ENCODE measurements around the gene OTOP2. TPM values are rescaled to one million over a fixed set of nuclear protein-coding genes. Genes with fewer than 3 reads are reported as not detected.

The OTOP2 gene
- total and polyA plus RNA-seq, 10 of the 15 experiments (the other 5 are each of a cell fraction or from before 2014, with no cell fraction given): not detected

- DNase-seq (ENCODE audit: low read depth, low spot score): no peak
Measured at GRCh38 chr17:74903034-74903433, 21.0 kb upstream of the OTOP2 start.

More at GRCh38 chr17:74903034-74903433, 21.0 kb upstream of the OTOP2 start:
- CTCF ChIA-PET: interaction anchor here (1.6 kb wide), 1 partner anchor 58 kb away, joined by 4 read pairs; no protein-coding TSS in a partner anchor
- 59% methylated on average over 9 of the region's 9 CpGs for WGBS (ENCODE audit: insufficient coverage, insufficient replicate concordance, low lambda C conversion rate, missing lambda C conversion rate)
- no peaks in the 10 kb centered on the region for H4K20me1 ChIP-seq (ENCODE audit: control insufficient read depth, insufficient read depth)
- H3K79me2 ChIP-seq (ENCODE audit: control insufficient read depth, insufficient read depth, low read length): no peaks in the 10 kb centered on the region
- H3K9ac ChIP-seq (ENCODE audit: control insufficient read depth, insufficient read depth, low read length): no peak overlapping the region
- POLR2A ChIA-PET: no interaction called here
- TF ChIP-seq RUNX3 (IDR thresholded peaks at IDR 0.05; ENCODE audit: low read length): no peak
- no peak for TF ChIP-seq EGR1 (IDR thresholded peaks at IDR 0.05; ENCODE audit: borderline replicate concordance in 1 of 2, low read depth in 2 of 2, low read length in 2 of 2)
- TF ChIP-seq IKZF2 (IDR thresholded peaks at IDR 0.05): no peak
- TF ChIP-seq HSF1 (IDR thresholded peaks at IDR 0.05; ENCODE audit: low read depth, low read length): no peak
- no peak for TF ChIP-seq MEF2A (IDR thresholded peaks at IDR 0.05; ENCODE audit: insufficient read depth, low read depth, low read length)
- TF ChIP-seq SKIL (IDR thresholded peaks at IDR 0.05; ENCODE audit: low read depth, poor library complexity, severe bottlenecking): no peak
- no peak for TF ChIP-seq RFX5 (IDR thresholded peaks at IDR 0.05; ENCODE audit: low read depth, low read length)
- TF ChIP-seq PRDM15 (CRISPR knock-in tag; IDR thresholded peaks at IDR 0.05): no peak
- TF ChIP-seq ZNF24 (IDR thresholded peaks at IDR 0.05): no peak
- TF ChIP-seq CREB1 (IDR thresholded peaks at IDR 0.05; ENCODE audit: low read depth): no peak
- TF ChIP-seq BCL11A (IDR thresholded peaks at IDR 0.05; ENCODE audit: low read depth, low read length): no peak
- no peaks in the 10 kb centered on the region for H3K4me1 ChIP-seq (ENCODE audit: control insufficient read depth, insufficient read depth, low read length)
- no peak for ATAC-seq
- intact Hi-C loops (cut with micrococcal nuclease; ENCODE audit: unreplicated experiment) (no loop called here), in situ Hi-C loops (cut with MboI) (no loop called here)
- H3K9me3 ChIP-seq (replicated peaks; ENCODE audit: control insufficient read depth, insufficient read depth, low read length): no peaks in the 10 kb centered on the region
- H3K27me3 ChIP-seq (replicated peaks in 1 of 2; ENCODE audit: control insufficient read depth in 2 of 2, insufficient read depth in 2 of 2, low read length in 1 of 2): peaks cover 1 to 3% of the 10 kb centered on the region in 2 experiments; a peak in 2 of 4 replicates
- H3K36me3 ChIP-seq (ENCODE audit: control insufficient read depth in 2 of 2, insufficient read depth in 2 of 2, low read length in 1 of 2): no peaks in the 10 kb centered on the region
- no TSS peak for BruUV-seq (replicated peaks)
- H3K4me3 ChIP-seq: no peak overlapping the region
- FAIRE-seq: no peak
- RAD21 ChIA-PET (ENCODE audit: unreplicated experiment): no interaction called here
- no peak overlapping the region for H2AFZ ChIP-seq (ENCODE audit: control insufficient read depth, low read depth, low read length)
- H3K4me2 ChIP-seq (ENCODE audit: control insufficient read depth, insufficient read depth): no peak overlapping the region
- SMC1A ChIA-PET (ENCODE audit: uncharacterized antibody, unreplicated experiment): no interaction called here
- no peak overlapping the region for H3K27ac ChIP-seq (ENCODE audit: control insufficient read depth, insufficient read depth)

All from GM12878 (cell line).